Panc1 (cell line): ENCODE measurements around the gene HSPA4. TPM values are rescaled to one million over a fixed set of nuclear protein-coding genes. Genes with fewer than 3 reads are reported as not detected.

Experiments used
- ATAC-seq: fragments of 200-7000 bp; cut with Tn5 transposase; 2 replicates; pipeline ENCODE4 v1.9.1; 2020; ENCODE audit warnings: mild to moderate bottlenecking, moderate library complexity
- BruUV-seq: library from RNA; stranded (reverse); fragments of 400-500 nt; replicated peaks from 2 replicates; lab custom pipeline; 2021; lab: Mats Ljungman, UMichigan
- CTCF ChIA-PET: fragments of 300-600 bp; sonication (Branson Sonifier 250); formaldehyde crosslinking; loops from one replicate; lab custom pipeline; 2022; ENCODE audit warnings: antibody characterized with exemption; lab: Charles Lee
- POLR2A ChIA-PET: fragments of 300-600 bp; sonication (Branson Sonifier 250); formaldehyde crosslinking; loops from one replicate; lab custom pipeline; 2022; ENCODE audit warnings: antibody characterized with exemption; lab: Charles Lee
- DNase-seq: peaks from one replicate; pipeline ENCODE4 v3.0.0-alpha.2; 2010; ENCODE audit warnings: low read depth, low spot score
- H3K27ac ChIP-seq: 2 replicates; pipeline ENCODE4 v1.5.1; 2011; ENCODE audit warnings: mild to moderate bottlenecking, low read length, inconsistent platforms
- H3K27me3 ChIP-seq: fragments of 200-500 bp; sonication (Bioruptor generic); 2 replicates; pipeline ENCODE4 v1.6.0; 2014; ENCODE audit warnings: low read length, inconsistent platforms; ENCODE audit not compliant: control insufficient read depth, insufficient read depth
- H3K36me3 ChIP-seq: fragments of 200-500 bp; sonication (Bioruptor generic); 2 replicates; pipeline ENCODE4 v1.5.1; 2014; ENCODE audit warnings: inconsistent platforms, mild to moderate bottlenecking, low read length, moderate library complexity; ENCODE audit not compliant: control insufficient read depth, insufficient read depth
- H3K4me1 ChIP-seq: 2 replicates; pipeline ENCODE4 v1.5.1; 2011; ENCODE audit warnings: inconsistent platforms, mild to moderate bottlenecking, low read length, moderate library complexity; ENCODE audit not compliant: control insufficient read depth, insufficient read depth
- H3K4me3 ChIP-seq, 2 experiments: 2 replicates each; pipeline ENCODE4 v1.5.1; 2011 to 2012; ENCODE audit warnings: low read depth in 2 of 2, low read length in 2 of 2, mild to moderate bottlenecking in 2 of 2, inconsistent platforms in 1 of 2, moderate library complexity in 1 of 2
- H3K9me3 ChIP-seq: fragments of 200-500 bp; sonication (Bioruptor generic); 2 replicates; pipeline ENCODE4 v1.5.1; 2014; ENCODE audit warnings: low read depth, mild to moderate bottlenecking, inconsistent platforms, low read length, moderate library complexity; ENCODE audit not compliant: control insufficient read depth, insufficient read depth
- POLR2AphosphoS5 ChIP-seq: IDR thresholded peaks from 2 replicates; pipeline ENCODE4 v1.6.1; 2012; ENCODE audit warnings: mild to moderate bottlenecking, low read depth, low read length, moderate library complexity
- SIN3A ChIP-seq: IDR thresholded peaks from 2 replicates; pipeline ENCODE4 v1.6.1; 2012; ENCODE audit warnings: low read depth, mild to moderate bottlenecking, low read length, moderate library complexity, borderline replicate concordance; ENCODE audit not compliant: insufficient read depth
- TCF7L2 ChIP-seq: IDR thresholded peaks from 2 replicates; pipeline ENCODE4 v1.6.1; 2011; ENCODE audit warnings: mild to moderate bottlenecking, low read depth, low read length, inconsistent platforms
- in situ Hi-C: cut with HindIII; loops from 2 replicates; pipeline ENCODE4 v1.10.0; 2016; ENCODE audit warnings: low sequenced_read_pairs, low pct_unique_long_range_greater_than_20kb
- intact Hi-C: fragments of 100-400 bp; cut with micrococcal nuclease; formaldehyde crosslinking; loops from one replicate; pipeline ENCODE4 v1.10.0; 2022; ENCODE audit not compliant: unreplicated experiment
- total RNA-seq: library from RNA; stranded (reverse); gene quantifications from one replicate; pipeline ENCODE4 v1.2.1, GENCODE V29; 2021; ENCODE audit not compliant: unreplicated experiment
- TF ChIP-seq, protein P1 (sequence below): fragments of 450-650 bp; IDR thresholded peaks from 2 replicates; pipeline ENCODE4 v1.5.1; 2017; ENCODE audit warnings: mild to moderate bottlenecking
- TF ChIP-seq, protein P2 (sequence below), 2 experiments: IDR thresholded peaks; 2 replicates each; pipeline ENCODE4 v1.6.1; 2011 to 2012; ENCODE audit warnings: low read depth in 2 of 2, control low read depth in 1 of 2, low read length in 1 of 2, mild to moderate bottlenecking in 1 of 2, moderate library complexity in 1 of 2; ENCODE audit not compliant: insufficient read depth in 1 of 2

The HSPA4 gene
- total RNA-seq, 1 experiment from 2014 or later = 247 TPM

DNA sequence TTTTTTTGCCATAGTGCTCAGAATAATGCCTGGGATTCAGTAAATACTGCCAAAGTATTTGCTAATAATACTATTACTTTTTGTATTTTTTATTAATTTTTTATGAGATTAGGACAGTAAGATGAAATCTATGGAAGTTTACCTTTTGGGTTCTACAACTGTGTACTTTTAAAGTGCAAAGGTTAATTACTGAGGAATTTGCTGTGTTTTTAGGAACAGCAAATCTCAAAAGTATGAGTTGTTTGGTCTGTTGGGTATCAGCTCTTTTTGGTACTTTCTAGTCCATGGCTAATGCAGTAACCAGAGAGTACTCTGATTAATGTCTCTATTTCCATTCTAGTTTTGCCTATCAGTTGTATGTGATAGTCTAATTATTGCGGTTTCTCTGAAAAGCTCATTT lies 5.1 kb downstream of the HSPA4 start:
- Histone ChIP-seq H3K4me1 (peaks cover 25% of the 10 kb centered on the region), H3K9me3 (no peaks in the 10 kb centered on the region), H3K4me3 (no peak overlapping the region), H3K27ac (no peak overlapping the region), H3K36me3 (peaks cover 8% of the 10 kb centered on the region; the same call in 1 of the 2 replicates), H3K27me3 (no peaks in the 10 kb centered on the region)
- intact Hi-C loops (no loop called here), in situ Hi-C loops (no loop called here)
- ATAC-seq = no peak
- BruUV-seq = no TSS peak
- TF ChIP-seq, protein P1, sequence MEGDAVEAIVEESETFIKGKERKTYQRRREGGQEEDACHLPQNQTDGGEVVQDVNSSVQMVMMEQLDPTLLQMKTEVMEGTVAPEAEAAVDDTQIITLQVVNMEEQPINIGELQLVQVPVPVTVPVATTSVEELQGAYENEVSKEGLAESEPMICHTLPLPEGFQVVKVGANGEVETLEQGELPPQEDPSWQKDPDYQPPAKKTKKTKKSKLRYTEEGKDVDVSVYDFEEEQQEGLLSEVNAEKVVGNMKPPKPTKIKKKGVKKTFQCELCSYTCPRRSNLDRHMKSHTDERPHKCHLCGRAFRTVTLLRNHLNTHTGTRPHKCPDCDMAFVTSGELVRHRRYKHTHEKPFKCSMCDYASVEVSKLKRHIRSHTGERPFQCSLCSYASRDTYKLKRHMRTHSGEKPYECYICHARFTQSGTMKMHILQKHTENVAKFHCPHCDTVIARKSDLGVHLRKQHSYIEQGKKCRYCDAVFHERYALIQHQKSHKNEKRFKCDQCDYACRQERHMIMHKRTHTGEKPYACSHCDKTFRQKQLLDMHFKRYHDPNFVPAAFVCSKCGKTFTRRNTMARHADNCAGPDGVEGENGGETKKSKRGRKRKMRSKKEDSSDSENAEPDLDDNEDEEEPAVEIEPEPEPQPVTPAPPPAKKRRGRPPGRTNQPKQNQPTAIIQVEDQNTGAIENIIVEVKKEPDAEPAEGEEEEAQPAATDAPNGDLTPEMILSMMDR = no peak
- TF ChIP-seq POLR2AphosphoS5 (no peak), SIN3A (no peak), TCF7L2 (no peak)
- ChIA-PET CTCF (interaction anchor here (0.7 kb wide), 1 partner anchor 250 kb away, joined by 7 read pairs; no protein-coding TSS in a partner anchor), POLR2A (interaction anchor here (0.7 kb wide), 1 partner anchor 31 kb away, joined by 3 read pairs; the partner anchor contains the start of gene ZCCHC10)
- DNase-seq = no peak

DNA sequence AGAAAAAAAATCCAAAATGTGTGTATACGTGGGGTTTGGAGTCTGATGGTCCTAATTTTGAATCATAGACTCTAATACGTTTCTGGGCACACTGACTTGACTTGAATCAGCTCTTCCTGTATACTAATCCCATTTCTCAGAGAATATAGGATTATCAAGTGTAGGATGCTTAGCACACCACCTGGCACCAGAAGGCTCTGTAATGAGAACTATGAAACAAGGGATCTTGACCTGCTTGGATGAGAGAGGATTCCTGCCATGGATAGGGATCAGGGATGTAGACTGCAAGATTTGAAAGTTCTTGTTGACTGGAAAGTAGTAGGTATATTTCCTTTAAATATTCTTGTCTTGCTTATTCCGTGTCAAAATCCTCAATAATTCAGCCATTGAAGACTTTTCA lies 7.8 kb downstream of the HSPA4 start:
- ATAC-seq (0 out of 2 replicates have a peak, but pooled peaks have one; percentile 37), DNase-seq (no peak)
- H3K4me1 ChIP-seq = peaks cover 27% of the 10 kb centered on the region
- POLR2A ChIA-PET = interaction anchor here (0.6 to 0.7 kb wide), 3 partner anchors 10 to 54 kb away, joined by 3 to 5 read pairs (median 4); no protein-coding TSS in a partner anchor
- in situ Hi-C loops = no loop called here
- BruUV-seq = no TSS peak
- no peak overlapping the region for H3K27ac ChIP-seq
- intact Hi-C loops = no loop called here
- H3K9me3 ChIP-seq = no peaks in the 10 kb centered on the region
- no peak overlapping the region for H3K4me3 ChIP-seq
- H3K27me3 ChIP-seq = no peaks in the 10 kb centered on the region
- CTCF ChIA-PET = no interaction called here
- TF ChIP-seq TCF7L2 = no peak
- TF ChIP-seq, protein P2, sequence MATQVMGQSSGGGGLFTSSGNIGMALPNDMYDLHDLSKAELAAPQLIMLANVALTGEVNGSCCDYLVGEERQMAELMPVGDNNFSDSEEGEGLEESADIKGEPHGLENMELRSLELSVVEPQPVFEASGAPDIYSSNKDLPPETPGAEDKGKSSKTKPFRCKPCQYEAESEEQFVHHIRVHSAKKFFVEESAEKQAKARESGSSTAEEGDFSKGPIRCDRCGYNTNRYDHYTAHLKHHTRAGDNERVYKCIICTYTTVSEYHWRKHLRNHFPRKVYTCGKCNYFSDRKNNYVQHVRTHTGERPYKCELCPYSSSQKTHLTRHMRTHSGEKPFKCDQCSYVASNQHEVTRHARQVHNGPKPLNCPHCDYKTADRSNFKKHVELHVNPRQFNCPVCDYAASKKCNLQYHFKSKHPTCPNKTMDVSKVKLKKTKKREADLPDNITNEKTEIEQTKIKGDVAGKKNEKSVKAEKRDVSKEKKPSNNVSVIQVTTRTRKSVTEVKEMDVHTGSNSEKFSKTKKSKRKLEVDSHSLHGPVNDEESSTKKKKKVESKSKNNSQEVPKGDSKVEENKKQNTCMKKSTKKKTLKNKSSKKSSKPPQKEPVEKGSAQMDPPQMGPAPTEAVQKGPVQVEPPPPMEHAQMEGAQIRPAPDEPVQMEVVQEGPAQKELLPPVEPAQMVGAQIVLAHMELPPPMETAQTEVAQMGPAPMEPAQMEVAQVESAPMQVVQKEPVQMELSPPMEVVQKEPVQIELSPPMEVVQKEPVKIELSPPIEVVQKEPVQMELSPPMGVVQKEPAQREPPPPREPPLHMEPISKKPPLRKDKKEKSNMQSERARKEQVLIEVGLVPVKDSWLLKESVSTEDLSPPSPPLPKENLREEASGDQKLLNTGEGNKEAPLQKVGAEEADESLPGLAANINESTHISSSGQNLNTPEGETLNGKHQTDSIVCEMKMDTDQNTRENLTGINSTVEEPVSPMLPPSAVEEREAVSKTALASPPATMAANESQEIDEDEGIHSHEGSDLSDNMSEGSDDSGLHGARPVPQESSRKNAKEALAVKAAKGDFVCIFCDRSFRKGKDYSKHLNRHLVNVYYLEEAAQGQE (IDR thresholded peaks at IDR 0.05; ENCODE audit: insufficient read depth in 1 of 2, low read depth in 2 of 2, low read length in 1 of 2) = no peak
- TF ChIP-seq, protein P1 = no peak
- no peak for TF ChIP-seq POLR2AphosphoS5
- TF ChIP-seq SIN3A = no peak
- 0 out of 2 replicates have a peak, but pooled peaks cover 2% of the 10 kb centered on the region for H3K36me3 ChIP-seq
